ENCODE measurements around the gene PDCD2. TPM values are rescaled to one million over a fixed set of nuclear protein-coding genes. Genes with fewer than 3 reads are reported as not detected.

PDCD2 gene
- total and polyA plus RNA-seq, 9 of the 15 experiments (the other 6 are each of a cell fraction or from before 2014, with no cell fraction given) = 67.3 to 430 (median 318) TPM

GRCh38 chr6:170554013-170554795 lies 30.2 kb downstream of the PDCD2 start, which contains the start of gene TBP (continued):
- TF ChIP-seq ZNF121 (CRISPR knock-in tag; conservative IDR thresholded peaks at IDR 0.05) (no peak), U2AF1 (optimal IDR thresholded peaks at IDR 0.05; ENCODE audit: low read depth, low read length) (no peak), PHF8 (IDR thresholded peaks at IDR 0.05; ENCODE audit: borderline replicate concordance, low read length) (peak; percentile 90), MLLT1 (IDR thresholded peaks at IDR 0.05) (peak in 1 of 2 experiments; percentile 54; a peak in 1 of 4 replicates), MIER1 (IDR thresholded peaks at IDR 0.05; ENCODE audit: low read depth) (no peak), CTBP1 (IDR thresholded peaks at IDR 0.05; ENCODE audit: borderline replicate concordance) (peak; percentile 81), FOXK2 (conservative IDR thresholded peaks at IDR 0.05 in 1 of 2, IDR thresholded peaks at IDR 0.05 in 1 of 2; ENCODE audit: low read depth in 2 of 2) (peak; percentile 90 to 95), PHTF2 (CRISPR knock-in tag; IDR thresholded peaks at IDR 0.05) (no peak), ZNF436 (CRISPR knock-in tag; IDR thresholded peaks at IDR 0.05) (peak; percentile 33; the same call in 1 of the 2 replicates), MCM3 (IDR thresholded peaks at IDR 0.05) (no peak), SIN3A (IDR thresholded peaks at IDR 0.05; ENCODE audit: borderline replicate concordance in 2 of 2, control insufficient read depth in 1 of 2, low read depth in 2 of 2, low read length in 2 of 2) (peak; percentile 98), SOX6 (IDR thresholded peaks at IDR 0.05) (peak; percentile 34; the same call in 1 of the 2 replicates), DIDO1 (tag; IDR thresholded peaks at IDR 0.05; ENCODE audit: low read depth) (peak; percentile 91), RNF219 (CRISPR knock-in tag; IDR thresholded peaks at IDR 0.05) (no peak), ELK3 (CRISPR knock-in tag; IDR thresholded peaks at IDR 0.05) (no peak), DPF2 (IDR thresholded peaks at IDR 0.05) (peak; percentile 61; the same call in 1 of the 2 replicates), TCF3 (CRISPR knock-in tag; IDR thresholded peaks at IDR 0.05) (peak; percentile 8; the same call in 1 of the 2 replicates), PTTG1 (tag; IDR thresholded peaks at IDR 0.05; ENCODE audit: low read depth) (no peak), WHSC1 (IDR thresholded peaks at IDR 0.05; ENCODE audit: low read length) (no peak), BCL6 (CRISPR knock-in tag; IDR thresholded peaks at IDR 0.05) (no peak), BRF2 (IDR thresholded peaks at IDR 0.05; ENCODE audit: borderline replicate concordance, insufficient read depth, insufficient read length) (no peak), MECOM (CRISPR knock-in tag; IDR thresholded peaks at IDR 0.05) (no peak), DNMT1 (IDR thresholded peaks at IDR 0.05) (no peak), CHD2 (IDR thresholded peaks at IDR 0.05; ENCODE audit: low read depth, low read length) (peak; percentile 69), ZNF785 (CRISPR knock-in tag; IDR thresholded peaks at IDR 0.05) (no peak)

Measured in K562 (cell line).